ENCODE measurements around the gene KLHL28.

The KLHL28 gene, protein sequence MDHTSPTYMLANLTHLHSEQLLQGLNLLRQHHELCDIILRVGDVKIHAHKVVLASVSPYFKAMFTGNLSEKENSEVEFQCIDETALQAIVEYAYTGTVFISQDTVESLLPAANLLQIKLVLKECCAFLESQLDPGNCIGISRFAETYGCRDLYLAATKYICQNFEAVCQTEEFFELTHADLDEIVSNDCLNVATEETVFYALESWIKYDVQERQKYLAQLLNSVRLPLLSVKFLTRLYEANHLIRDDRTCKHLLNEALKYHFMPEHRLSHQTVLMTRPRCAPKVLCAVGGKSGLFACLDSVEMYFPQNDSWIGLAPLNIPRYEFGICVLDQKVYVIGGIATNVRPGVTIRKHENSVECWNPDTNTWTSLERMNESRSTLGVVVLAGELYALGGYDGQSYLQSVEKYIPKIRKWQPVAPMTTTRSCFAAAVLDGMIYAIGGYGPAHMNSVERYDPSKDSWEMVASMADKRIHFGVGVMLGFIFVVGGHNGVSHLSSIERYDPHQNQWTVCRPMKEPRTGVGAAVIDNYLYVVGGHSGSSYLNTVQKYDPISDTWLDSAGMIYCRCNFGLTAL

DNA sequence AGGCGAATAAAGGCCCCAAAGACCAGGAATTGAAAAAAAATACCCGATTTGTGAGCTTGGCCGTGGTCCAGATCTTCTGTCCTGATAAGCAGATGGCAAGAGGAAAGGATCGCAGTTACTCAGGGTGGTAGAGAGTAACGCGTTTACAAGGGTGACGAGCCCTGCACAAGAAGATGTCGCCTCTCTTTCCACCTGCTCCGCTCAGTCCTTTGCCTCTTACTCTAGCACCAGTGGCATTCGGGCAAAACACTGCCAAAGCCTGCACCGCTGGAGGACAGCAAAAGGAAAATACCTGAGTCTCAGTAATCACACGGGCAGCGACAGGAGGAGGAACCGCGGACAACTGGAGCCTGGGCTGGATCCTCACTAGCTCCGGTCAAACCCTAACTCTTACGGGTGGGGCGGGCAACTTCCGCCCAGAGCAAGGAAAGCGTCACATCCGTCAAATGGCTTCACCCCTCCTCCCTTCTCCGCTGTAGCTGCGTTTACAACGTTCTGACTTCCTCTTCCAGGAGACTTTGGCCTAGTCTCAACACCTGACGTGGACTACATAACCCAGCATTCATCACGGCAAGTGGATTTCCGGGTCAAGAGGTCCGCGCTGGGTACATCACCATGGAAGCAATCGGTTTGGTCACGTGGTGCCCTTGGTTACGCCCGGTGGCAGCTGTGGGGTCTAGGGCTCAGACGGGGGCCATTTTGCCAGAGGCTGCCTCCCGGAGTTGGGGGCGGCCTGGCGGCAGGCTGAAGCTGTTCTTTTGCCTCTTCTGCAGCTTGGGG is at the start of gene KLHL28, which contains the start of gene TOGARAM1:
TSS of gene KLHL28 (minus strand) at position 394 of the 780 bp plus-strand sequence. CDS start 16,019 bp downstream, outside the sequence.
TSS of gene TOGARAM1 (plus strand) at position 637 of the 780 bp plus-strand sequence. CDS start 232 bp downstream, outside the sequence.
- peak; percentile 73 to 100 (median 98) for DNase-seq

DNA sequence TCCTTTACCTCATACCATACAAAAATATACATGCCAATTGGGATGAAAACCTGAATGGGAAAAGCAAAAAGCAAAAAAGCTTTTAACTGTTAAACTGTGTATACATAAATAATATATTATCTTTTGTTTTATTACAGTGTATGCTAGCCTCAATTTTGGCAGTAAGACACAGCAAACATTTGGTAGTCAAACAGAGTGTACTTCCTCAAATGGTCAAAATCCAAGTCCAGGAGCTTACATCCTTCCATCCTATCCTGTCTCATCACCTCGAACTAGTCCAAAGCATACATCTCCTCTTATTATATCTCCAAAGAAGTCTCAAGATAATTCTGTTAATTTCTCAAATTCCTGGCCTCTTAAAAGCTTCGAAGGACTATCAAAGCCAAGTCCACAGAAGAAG is 42.2 kb upstream of the KLHL28 start:
- DNase-seq: no peak

DNA sequence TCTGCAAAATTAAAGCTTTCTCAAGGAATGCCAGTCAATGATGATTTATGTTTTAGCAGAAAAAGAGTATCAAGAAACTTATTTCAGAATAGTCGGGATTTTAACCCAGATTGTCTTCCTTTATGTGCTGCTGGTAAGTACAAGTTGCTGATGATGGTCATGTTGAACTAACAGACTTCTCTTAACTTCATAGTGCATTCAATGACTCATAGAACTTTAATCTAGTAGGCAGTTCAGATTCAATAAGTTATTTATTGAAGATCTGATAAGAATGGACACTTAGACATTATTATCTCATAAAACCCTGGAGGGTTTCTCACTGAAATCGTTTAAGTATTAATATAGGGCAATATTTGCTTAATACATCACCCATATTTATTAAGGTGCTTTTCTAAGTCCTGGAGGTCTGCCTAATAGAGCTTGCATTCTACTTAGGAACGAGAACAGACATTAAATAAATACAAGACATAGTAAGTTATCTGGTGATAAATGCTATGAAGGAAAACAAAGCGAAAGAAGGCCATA is 34.1 kb upstream of the KLHL28 start:
- peak in 1 of 51 donors; percentile 2 for DNase-seq

DNA sequence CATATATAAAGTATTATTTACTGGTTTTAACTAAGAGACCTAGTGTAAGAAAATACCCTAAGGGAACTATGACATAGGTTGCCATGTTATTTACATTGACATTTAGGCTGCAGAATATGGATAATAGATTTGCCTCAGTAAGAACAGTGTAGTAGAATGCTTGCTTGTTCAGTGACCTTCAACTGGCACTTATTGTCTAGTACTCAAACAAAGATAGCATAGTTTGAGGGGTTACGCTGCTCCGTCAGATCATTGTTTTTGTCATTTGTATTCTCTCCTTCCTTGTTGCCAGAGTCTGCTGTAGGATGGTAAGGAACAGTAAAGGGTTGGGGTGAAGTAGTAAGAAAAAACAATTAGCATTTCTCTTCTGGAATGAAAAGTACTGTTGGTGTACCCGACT is 33.4 kb upstream of the KLHL28 start:
- peak in 7 of 51 donors; percentile 1 to 72 (median 12) for DNase-seq

DNA sequence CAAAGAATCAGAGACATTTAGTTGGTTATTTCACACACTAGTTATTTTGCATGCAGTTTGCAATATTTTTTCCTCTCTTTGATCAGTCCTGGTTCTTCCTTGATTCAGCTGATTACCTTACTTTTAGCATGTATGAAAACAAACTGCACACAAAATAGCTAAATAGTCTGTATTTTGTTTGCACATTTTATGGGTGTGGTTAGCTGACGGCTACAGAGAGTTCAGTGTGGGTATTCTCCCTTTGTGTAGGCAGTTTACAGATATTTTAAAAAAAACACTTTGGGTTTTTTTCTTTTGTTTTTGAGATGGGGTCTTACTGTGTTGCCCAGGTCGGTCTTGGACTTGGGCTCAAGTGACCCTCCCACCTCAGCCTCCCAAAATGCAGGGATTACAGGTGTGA is 28.8 kb upstream of the KLHL28 start:
- DNase-seq: no peak

DNA sequence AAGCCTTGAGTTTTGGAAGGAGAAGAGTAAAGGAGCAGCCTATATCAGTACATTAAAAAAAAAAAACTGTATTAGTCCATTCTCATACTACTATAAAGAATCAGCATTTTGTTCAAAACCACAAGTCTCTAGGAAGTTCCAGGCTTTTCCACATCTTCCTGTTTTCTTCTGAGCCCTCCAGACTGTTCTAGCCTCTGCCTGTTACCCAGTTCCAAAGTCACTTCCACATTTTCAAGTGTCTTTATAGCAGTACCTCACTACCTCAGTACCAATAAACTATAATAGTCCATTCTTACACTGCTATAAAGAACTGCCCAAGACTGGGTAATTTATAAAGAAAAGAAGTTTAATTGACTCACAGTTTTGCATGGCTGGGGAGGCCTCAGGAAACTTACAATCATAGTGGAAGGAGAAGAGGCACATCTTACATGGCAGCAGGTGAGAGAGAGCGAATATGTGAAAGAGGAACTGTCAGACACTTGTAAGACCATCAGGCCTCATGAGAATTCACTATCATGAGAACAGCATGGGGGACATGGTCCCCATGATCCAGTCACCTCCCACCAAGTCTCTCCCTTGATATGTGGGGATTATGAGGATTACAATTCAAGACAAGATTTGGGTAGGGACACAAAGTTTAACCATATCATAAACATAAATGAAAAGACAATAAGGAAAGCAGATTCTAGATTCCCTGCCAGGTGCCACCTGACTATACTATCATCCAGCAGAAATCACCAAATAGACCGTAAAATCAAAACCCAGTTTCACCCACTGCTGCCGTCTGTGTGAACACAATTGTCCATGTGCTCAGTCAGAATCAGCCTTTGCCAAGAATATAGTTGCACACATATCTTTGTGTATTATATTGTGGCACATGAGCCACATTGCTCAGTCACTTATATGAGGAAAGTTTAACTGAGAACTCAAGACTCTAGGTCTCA is 28.0 kb upstream of the KLHL28 start:
- DNase-seq: no peak

DNA sequence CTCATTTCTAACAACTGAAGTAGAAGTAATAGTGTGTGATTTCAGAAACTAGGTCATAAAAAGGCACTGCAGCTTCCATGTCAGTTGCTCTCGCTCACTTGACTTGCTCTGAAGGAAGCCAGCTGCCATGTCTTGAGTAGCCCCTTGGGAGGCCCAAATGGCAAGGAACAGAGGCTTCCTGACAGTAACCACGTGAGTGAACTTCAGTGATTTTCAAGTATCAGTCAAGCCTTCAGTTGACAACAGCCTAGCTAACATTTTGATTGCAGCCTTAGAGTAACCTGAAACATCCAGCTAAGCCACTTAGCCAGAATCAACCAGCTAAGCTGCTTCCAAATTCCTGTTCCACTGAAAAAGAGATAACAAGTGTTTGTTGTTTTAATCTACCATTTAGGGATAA is 26.9 kb upstream of the KLHL28 start:
- no peak for DNase-seq

DNA sequence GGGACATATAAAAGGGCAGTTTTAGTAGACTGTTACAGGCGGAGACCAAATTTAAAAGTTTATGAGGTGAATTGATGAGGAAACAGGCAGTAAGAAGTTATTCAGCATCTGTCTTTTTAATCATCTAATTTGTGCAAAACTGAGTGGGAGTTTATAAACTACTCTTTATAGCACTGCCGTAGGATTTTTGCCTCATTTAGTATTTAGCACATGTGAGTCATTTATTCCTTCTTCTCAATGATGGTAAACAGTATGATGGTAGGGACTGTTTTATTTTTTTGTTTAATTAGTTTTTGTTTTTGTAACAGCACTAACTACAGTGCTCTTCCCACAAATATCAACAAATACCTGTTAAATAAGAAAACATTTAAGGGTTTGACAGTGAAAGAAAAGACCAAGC is 20.8 kb upstream of the KLHL28 start:
- no peak for DNase-seq

DNA sequence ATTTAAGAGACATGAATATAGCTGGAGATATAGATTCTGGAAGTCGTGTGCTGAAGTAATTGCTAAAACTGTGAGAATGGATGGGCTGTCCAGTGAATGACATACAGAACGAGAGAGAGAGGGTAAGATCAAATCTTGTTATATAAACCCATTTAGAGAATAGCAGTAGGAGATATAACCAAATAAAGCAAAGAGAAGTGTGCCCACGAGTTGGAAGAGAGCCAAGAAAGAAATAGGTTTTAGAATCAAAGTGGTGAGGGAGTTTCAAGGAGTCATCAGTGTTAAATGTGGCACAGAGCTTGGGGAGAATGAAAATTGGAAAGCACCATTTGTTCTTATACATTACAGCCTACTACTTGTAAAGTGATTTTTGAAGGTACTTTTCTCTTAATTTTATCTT is 19.5 kb upstream of the KLHL28 start:
- no peak for DNase-seq

DNA sequence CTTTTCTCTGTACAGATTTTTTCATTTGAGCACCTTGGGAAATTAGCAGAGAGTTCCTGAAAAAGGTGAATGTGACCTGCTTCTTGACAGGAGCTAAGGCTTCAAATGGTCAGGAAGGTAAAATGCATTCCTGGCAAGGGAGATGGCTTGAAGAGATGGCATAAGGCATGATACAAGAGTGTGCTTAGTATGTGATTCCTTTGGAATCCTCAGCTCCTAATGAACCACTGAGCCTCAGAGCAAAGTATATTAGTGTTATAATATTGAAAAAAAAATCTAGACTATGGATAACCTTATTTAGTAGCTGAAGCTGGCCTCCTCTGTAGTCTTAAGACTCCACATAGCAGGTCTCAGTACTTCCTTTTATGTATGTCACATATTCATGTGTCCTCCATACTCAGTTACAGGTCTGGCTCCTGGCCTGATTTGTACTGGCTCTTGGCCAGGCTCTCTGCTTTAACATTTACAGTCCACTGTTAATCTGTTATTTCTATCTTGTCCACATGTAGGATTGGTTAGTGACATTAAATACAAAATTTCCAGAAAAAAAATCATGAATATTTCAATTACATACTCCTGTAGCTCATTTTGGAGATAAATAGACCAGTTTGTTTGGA is 18.1 kb upstream of the KLHL28 start:
- no peak for DNase-seq

DNA sequence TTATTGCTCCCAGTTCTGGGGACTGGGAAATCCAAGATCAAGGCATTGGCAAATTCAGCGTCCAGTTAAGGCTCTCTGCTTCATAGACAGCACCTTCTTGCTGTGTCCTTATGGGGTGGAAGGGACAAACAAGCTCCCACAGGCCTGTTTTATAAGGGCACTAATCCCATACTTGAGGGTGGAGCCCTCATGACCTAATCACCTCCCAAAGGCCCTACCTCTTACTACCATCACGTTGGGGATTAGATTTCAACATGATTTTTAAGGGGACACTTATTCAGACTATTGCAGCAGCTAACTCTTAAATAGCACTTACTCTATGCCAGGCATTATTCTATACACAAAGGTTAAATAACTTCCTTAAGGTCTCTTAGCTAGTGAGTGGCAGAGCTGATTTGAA is 17.5 kb upstream of the KLHL28 start:
- DNase-seq: no peak

DNA sequence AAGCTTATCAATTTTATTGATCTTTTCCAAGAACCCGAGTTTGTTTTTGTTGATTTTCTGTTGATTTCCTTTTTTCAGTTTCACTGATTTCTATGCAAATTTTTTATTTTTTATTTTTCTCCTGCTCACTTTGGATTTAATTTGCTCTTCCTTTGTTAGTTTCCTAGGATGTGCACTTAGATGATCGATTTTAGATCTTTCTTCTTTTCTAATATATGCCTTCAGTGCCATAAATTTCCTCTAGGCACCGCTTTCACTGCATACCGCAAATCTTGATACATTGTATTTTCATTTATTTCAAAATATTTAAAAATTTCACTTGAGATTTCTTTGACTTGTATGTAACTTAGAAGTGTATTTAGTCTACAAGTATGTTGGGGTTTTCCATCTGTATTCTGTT is 9.7 kb upstream of the KLHL28 start:
- DNase-seq: no peak

DNA sequence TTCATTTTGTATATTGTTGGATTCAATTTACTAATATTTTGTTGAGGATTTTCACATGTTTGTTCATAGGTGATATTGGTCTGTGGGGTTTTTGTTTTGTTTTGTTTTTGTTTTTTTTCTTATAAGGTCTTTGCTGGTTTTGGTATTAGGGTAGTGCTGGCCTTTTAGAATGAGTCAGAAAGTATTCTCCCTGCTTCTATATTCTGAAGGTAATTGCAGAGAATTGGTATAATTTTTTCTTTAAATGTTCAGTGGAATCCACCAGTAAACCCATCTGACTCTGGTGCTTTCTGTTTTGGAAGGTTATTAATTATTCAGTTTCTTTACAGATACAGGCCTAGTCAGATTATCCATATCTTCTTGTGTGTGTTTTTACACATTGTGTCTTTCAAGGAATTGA is 9.2 kb upstream of the KLHL28 start:
- no peak for DNase-seq

DNA sequence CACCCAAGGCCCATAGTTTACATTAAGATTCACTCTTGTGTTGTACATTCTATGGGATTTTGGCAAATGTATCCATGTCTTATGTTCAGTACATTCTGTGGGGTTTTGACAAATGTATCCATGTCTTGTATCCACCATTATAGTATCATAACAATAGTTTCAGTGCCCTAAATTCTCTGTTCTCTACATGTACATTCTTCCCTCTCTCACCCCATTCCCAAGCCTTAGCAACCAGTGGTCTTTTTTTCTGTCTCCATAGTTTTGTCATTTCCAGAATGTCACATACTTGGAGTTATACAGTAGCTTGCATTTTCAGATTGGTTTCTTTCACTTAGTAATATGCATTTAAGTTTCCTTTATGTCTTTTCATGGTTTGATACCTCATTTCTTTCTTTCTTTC is 7.0 kb upstream of the KLHL28 start:
- DNase-seq: no peak

DNA sequence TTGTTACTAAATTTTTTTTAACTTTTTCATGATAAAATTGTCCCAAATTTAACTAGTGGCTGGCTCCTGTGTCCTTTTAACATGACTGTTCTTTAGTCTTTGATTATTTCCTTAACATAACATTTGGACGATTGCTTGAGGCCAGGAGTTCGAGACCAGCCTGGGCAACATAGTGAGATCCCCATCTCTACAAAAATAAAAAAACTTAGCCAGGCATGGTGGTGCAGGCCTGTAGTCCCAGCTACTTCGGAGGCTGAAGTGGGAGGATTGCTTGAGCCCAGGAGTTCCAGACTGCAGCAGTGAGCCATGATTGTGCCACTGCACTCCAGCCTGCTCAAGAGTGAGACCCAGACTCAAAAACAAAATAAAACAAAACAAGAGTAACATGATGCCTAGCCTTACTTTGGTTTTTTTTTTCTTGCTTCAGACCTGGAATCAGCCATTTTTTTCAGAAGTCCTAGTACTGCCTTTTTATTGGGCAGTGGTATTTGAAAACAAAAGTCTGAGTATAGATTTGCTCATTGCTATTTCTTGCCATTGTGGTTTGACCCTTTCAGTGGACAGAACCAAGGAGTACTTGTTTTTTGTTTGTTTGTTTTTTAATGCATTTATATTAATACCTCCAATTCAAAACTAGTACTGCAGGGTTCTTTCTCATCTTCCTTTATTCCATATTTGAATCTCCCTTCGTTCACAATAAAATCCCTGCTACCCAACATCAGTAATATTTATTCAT is 5.0 kb upstream of the KLHL28 start:
- DNase-seq: no peak

DNA sequence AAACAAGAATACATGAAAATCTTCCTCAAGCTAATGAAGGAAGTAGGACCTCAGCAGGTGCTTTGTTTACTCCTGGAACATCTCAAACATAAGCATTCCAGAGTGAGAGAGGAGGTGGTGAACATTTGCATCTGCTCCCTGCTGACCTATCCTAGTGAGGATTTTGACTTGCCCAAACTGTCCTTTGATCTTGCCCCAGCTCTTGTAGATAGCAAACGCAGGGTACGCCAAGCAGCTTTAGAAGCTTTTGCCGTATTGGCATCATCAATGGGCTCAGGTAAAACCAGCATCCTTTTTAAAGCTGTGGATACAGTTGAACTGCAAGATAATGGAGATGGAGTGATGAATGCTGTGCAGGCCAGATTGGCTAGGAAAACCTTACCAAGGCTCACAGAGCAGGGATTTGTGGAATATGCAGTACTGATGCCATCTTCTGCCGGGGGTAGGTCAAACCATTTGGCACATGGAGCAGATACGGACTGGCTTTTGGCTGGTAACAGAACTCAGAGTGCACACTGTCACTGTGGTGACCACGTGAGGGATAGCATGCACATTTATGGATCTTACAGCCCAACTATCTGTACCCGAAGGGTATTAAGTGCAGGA is 2.1 kb upstream of the KLHL28 start:
- DNase-seq: peak in 19 of 51 donors; percentile 4 to 30 (median 12)

DNA sequence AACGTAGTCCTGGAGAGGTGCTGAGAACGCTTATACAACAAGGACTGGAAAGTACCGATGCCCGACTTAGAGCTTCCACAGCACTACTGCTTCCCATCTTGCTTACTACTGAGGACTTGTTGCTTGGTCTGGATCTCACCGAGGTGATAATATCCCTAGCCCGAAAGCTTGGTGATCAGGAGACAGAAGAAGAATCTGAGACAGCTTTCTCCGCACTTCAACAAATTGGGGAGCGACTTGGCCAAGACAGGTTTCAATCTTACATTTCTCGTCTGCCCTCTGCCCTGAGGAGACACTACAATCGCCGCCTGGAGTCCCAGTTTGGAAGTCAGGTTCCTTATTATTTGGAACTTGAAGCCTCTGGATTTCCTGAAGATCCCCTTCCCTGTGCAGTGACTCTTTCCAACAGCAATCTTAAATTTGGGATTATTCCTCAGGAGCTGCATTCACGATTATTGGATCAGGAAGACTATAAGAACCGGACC is 1.3 kb upstream of the KLHL28 start:
- peak in 3 of 51 donors; percentile 4 to 50 (median 37) for DNase-seq

DNA sequence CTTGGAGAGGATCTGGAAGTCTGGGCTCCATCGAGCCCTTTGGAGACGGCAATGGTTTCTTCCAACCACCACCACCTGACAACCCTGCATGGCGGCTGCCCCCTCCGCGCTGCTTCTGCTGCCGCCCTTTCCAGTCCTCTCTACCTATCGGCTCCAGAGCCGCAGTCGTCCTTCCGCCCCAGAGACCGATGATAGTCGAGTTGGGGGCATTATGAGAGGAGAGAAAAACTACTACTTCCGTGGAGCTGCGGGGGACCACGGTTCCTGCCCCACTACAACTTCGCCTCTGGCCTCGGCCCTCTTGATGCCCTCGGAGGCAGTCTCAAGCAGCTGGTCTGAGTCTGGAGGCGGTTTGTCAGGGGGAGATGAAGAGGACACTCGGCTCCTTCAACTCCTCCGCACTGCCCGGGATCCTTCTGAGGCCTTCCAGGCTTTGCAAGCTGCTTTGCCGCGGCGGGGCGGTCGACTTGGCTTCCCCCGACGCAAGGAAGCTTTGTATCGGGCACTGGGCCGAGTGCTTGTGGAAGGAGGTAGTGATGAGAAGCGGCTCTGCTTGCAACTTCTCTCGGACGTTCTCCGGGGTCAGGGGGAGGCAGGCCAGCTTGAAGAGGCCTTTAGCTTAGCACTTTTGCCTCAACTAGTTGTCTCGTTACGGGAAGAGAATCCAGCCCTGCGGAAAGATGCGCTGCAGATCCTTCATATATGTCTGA is 742 bp upstream of the KLHL28 start:
- DNase-seq: peak in 39 of 51 donors; percentile 30 to 88 (median 65)

Data from hypothalamus (tissue), 51 donors.